A549 (cell line): ENCODE results near the gene SNAI3.

Experiments
- CEBPB ChIP-seq, 2 experiments: fragments of >200 bp in 1 of 2; sonication (Bioruptor Twin) in 1 of 2; formaldehyde crosslinking in 1 of 2; IDR thresholded peaks; 2 replicates each; pipeline ENCODE4 v1.6.1; 2012 to 2016
- EP300 ChIP-seq, 2 experiments: fragments of >200 bp; sonication (Bioruptor Twin); formaldehyde crosslinking; IDR thresholded peaks; 2 replicates in 1 of 2; 3 replicates in 1 of 2; pipeline ENCODE4 v1.6.1; 2016 to 2017
- FOSL2 ChIP-seq, 2 experiments: fragments of 450-650 bp in 1 of 2; fragments of >200 bp in 1 of 2; sonication (Bioruptor Twin) in 1 of 2; formaldehyde crosslinking; IDR thresholded peaks; 2 replicates each; pipeline versions ENCODE4 v1.5.0 to v1.6.1; 2016 to 2020; ENCODE audit warnings: mild to moderate bottlenecking in 1 of 2, moderate library complexity in 1 of 2
- HDAC2 ChIP-seq: fragments of 200-600 bp; sonication (generic); IDR thresholded peaks from 2 replicates; pipeline ENCODE4 v1.6.1; 2016
- KDM1A ChIP-seq: fragments of 200-600 bp; sonication (generic); IDR thresholded peaks from 2 replicates; pipeline ENCODE4 v1.6.1; 2016; ENCODE audit warnings: low read depth, mild to moderate bottlenecking
- NFE2L2 ChIP-seq: fragments of 150-350 bp; conservative IDR thresholded peaks from 2 replicates; pipeline ENCODE4 v1.6.1; 2014; ENCODE audit warnings: low read length
- NR3C1 ChIP-seq: fragments of >200 bp; sonication (Bioruptor Twin); formaldehyde crosslinking; IDR thresholded peaks from 3 replicates; pipeline ENCODE4 v1.6.1; 2017
- POLR2A ChIP-seq: IDR thresholded peaks from 2 replicates; pipeline ENCODE4 v1.6.1; 2012; ENCODE audit warnings: mild to moderate bottlenecking, low read length
- RAD21 ChIP-seq, 2 experiments: fragments of >200 bp in 1 of 2; sonication (Bioruptor Twin) in 1 of 2; formaldehyde crosslinking in 1 of 2; IDR thresholded peaks in 1 of 2; conservative IDR thresholded peaks in 1 of 2; 2 replicates in 1 of 2; 3 replicates in 1 of 2; pipeline ENCODE4 v1.6.1; 2012 to 2018; ENCODE audit warnings: inconsistent platforms in 1 of 2
- RARB ChIP-seq: fragments of 250-450 bp; sonication (Bioruptor Pico); IDR thresholded peaks from 2 replicates; pipeline ENCODE4 v1.8.0; 2021; ENCODE audit warnings: mild to moderate bottlenecking, moderate library complexity
- SMC3 ChIP-seq: fragments of >200 bp; sonication (Bioruptor Twin); formaldehyde crosslinking; IDR thresholded peaks from 3 replicates; pipeline ENCODE4 v1.6.1; 2018; ENCODE audit warnings: inconsistent platforms
- TF ChIP-seq, protein P1 (sequence below): fragments of >200 bp; sonication (Bioruptor Twin); formaldehyde crosslinking; IDR thresholded peaks from 3 replicates; pipeline ENCODE4 v1.5.1; 2016
- TF ChIP-seq, protein P2 (sequence below): fragments of 200-600 bp; sonication (generic); IDR thresholded peaks from 2 replicates; pipeline ENCODE4 v1.6.1; 2016; ENCODE audit warnings: antibody characterized with exemption, mild to moderate bottlenecking, moderate library complexity
- TF ChIP-seq, protein P3 (sequence below): IDR thresholded peaks from 2 replicates; pipeline ENCODE4 v1.6.1; 2012

DNA sequence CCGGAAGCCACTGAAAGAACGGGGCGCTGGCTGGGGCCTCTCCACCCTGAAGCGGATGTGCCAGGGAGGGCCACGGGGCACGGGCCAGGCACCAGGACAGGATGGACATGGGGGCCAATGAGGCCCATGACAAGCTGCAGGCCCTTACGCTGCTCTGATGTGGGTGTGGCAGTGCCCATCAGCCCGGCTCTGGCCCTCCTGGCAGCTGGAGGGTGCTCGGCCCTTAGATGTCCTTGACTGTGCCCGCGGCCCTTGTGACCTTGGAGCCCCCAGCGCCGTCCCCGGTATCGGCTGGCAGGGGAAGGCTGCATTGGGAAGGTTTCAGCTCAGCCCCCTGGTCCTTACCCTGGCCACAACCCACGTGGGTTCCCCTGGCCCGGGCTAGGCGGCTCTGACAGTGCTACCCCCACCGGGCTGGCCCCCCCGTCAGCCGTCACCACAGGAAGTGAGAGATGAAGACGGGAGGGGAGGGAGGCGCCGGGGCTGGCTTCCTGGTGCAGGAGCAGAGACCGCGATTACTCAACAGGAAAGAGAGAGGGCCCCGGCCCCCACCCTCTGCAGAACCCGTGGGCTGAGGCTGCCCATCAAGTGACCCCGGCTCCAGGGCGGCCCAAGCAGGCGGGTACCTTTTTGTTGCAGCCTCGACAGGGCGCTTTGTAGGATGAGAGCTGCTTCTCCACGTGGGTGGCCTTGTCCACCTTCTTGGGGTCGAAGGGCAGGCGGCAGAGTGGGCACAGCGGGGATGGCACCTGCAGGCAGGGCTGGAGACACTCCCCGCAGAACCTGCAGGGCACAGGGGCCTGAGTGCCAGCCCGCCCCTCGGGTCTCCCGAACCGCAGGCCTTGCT, 14.6 kb upstream of the SNAI3 start:
- TF ChIP-seq, protein P1, sequence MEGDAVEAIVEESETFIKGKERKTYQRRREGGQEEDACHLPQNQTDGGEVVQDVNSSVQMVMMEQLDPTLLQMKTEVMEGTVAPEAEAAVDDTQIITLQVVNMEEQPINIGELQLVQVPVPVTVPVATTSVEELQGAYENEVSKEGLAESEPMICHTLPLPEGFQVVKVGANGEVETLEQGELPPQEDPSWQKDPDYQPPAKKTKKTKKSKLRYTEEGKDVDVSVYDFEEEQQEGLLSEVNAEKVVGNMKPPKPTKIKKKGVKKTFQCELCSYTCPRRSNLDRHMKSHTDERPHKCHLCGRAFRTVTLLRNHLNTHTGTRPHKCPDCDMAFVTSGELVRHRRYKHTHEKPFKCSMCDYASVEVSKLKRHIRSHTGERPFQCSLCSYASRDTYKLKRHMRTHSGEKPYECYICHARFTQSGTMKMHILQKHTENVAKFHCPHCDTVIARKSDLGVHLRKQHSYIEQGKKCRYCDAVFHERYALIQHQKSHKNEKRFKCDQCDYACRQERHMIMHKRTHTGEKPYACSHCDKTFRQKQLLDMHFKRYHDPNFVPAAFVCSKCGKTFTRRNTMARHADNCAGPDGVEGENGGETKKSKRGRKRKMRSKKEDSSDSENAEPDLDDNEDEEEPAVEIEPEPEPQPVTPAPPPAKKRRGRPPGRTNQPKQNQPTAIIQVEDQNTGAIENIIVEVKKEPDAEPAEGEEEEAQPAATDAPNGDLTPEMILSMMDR: no peak
- TF ChIP-seq POLR2A: no peak
- TF ChIP-seq RAD21 (conservative IDR thresholded peaks at IDR 0.05 in 1 of 2, IDR thresholded peaks at IDR 0.05 in 1 of 2): no peak
- TF ChIP-seq EP300 (IDR thresholded peaks at IDR 0.05): no peak
- TF ChIP-seq HDAC2: no peak
- TF ChIP-seq SMC3: no peak
- TF ChIP-seq, protein P2, sequence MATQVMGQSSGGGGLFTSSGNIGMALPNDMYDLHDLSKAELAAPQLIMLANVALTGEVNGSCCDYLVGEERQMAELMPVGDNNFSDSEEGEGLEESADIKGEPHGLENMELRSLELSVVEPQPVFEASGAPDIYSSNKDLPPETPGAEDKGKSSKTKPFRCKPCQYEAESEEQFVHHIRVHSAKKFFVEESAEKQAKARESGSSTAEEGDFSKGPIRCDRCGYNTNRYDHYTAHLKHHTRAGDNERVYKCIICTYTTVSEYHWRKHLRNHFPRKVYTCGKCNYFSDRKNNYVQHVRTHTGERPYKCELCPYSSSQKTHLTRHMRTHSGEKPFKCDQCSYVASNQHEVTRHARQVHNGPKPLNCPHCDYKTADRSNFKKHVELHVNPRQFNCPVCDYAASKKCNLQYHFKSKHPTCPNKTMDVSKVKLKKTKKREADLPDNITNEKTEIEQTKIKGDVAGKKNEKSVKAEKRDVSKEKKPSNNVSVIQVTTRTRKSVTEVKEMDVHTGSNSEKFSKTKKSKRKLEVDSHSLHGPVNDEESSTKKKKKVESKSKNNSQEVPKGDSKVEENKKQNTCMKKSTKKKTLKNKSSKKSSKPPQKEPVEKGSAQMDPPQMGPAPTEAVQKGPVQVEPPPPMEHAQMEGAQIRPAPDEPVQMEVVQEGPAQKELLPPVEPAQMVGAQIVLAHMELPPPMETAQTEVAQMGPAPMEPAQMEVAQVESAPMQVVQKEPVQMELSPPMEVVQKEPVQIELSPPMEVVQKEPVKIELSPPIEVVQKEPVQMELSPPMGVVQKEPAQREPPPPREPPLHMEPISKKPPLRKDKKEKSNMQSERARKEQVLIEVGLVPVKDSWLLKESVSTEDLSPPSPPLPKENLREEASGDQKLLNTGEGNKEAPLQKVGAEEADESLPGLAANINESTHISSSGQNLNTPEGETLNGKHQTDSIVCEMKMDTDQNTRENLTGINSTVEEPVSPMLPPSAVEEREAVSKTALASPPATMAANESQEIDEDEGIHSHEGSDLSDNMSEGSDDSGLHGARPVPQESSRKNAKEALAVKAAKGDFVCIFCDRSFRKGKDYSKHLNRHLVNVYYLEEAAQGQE: no peak
- no peak for TF ChIP-seq RARB (CRISPR knock-in tag)
- TF ChIP-seq KDM1A: no peak
- no peak for TF ChIP-seq CEBPB (IDR thresholded peaks at IDR 0.05)
- TF ChIP-seq, protein P3, sequence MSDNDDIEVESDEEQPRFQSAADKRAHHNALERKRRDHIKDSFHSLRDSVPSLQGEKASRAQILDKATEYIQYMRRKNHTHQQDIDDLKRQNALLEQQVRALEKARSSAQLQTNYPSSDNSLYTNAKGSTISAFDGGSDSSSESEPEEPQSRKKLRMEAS: no peak
- no peak for TF ChIP-seq FOSL2 (IDR thresholded peaks at IDR 0.05)
- no peak for TF ChIP-seq FOSL2 (CRISPR knock-in tag; IDR thresholded peaks at IDR 0.05)
- no peak for TF ChIP-seq NFE2L2
- TF ChIP-seq NR3C1: no peak
